GM10266 (cell line): ENCODE measurements around the gene HTR1B.

Experiments
- DNase-seq: peaks from one replicate; pipeline ENCODE4 v3.0.0; 2012; ENCODE audit errors: extremely low spot score
- TF ChIP-seq, protein P1 (sequence below): IDR thresholded peaks from 2 replicates; pipeline ENCODE4 v1.5.1; 2012; ENCODE audit warnings: mild to moderate bottlenecking, low read depth; ENCODE audit not compliant: control insufficient read depth, insufficient read depth; ENCODE audit errors: missing control alignments

The HTR1B gene

DNA sequence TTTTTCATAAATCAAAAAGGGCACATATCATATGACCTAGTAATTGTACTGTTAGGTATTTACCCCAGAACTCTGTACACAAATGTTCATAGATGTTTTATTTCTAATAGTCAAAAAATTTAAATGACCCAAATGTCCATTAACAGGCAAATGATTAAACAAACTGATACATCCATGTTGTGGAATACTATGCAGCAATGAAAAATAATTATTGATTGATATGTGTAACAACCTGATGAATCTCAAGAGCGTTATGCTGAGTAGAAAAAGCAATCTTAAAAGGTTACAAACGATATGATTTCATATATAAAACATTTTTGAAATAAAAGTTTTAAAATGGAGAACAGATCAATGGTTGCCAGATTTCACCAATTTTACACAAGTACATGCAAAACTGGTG is 18.1 kb downstream of the HTR1B start:
- TF ChIP-seq, protein P1, sequence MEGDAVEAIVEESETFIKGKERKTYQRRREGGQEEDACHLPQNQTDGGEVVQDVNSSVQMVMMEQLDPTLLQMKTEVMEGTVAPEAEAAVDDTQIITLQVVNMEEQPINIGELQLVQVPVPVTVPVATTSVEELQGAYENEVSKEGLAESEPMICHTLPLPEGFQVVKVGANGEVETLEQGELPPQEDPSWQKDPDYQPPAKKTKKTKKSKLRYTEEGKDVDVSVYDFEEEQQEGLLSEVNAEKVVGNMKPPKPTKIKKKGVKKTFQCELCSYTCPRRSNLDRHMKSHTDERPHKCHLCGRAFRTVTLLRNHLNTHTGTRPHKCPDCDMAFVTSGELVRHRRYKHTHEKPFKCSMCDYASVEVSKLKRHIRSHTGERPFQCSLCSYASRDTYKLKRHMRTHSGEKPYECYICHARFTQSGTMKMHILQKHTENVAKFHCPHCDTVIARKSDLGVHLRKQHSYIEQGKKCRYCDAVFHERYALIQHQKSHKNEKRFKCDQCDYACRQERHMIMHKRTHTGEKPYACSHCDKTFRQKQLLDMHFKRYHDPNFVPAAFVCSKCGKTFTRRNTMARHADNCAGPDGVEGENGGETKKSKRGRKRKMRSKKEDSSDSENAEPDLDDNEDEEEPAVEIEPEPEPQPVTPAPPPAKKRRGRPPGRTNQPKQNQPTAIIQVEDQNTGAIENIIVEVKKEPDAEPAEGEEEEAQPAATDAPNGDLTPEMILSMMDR: no peak
- DNase-seq: no peak

DNA sequence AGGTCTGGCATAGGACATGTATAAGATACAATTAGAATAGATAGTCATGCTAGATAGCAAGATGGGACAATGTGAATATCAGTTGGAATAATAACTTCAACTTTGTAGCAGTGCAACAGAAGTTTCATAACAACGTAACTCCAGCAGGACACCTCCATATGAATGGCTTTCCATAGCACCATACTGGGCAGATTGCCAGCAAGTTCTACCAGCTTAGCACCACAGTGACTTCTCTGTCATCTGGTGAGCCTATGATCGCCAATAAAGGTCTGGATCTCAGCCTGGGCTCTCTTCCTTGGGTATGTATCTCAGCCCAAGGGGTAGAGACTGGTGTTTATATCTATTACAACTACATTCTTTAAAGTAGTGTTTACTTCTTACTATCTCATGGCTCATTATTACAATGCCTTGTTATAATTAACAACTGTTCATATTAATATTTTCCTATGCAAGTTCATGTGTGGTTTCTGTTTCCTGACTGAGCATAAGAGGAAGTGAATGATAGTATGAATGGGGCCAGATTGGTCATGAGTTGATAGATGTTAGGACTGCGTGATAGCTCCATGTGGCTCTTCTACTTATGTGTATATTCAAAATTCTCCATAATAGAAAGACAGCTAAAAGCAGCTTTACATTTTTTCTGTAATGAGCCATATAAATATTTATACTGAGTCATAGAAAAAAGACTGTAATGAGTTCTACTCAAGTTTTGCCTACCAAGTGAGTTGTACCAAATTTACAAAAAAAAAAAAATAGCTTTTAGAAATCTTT is 22.9 kb downstream of the HTR1B start:
- no peak for DNase-seq
- TF ChIP-seq, protein P1: no peak

DNA sequence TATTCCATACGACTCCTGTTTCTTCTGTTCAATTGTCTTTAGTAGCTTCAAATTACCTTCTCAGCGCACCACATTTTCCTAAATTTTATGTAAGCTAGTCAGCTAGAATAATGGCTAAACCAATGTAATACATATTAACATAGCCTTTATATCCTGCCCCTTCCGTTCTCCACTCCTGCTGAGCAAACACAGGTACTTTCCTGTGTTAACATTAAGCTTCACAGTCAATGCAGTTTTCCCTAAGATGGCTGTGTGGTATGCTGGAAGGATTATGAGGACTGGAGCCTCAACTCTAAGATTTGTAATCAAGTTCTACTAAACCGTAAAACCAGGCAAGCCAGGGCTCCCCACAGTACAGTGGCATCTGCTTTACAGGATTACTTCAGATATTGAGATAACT is 29.4 kb downstream of the HTR1B start:
- TF ChIP-seq, protein P1: no peak
- no peak for DNase-seq

DNA sequence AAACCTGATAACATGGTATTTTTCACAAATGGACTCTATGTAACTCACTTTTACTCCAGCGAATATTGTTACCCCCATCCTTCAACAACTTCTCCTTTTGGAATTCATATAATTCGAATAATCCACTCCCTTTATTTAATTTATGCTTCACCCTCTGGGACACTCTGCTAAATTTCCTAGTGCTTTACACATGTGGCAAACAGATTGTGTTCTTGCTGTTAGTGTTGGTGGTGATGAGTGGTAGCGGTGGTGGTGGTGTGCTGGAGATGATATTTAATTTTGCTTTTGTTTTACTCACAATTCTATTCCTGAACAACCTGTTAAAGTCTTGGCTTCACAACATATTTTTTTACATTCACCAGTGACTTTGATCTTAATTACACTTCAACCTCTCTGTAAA is 32.8 kb downstream of the HTR1B start:
- DNase-seq: no peak
- TF ChIP-seq, protein P1: no peak

DNA sequence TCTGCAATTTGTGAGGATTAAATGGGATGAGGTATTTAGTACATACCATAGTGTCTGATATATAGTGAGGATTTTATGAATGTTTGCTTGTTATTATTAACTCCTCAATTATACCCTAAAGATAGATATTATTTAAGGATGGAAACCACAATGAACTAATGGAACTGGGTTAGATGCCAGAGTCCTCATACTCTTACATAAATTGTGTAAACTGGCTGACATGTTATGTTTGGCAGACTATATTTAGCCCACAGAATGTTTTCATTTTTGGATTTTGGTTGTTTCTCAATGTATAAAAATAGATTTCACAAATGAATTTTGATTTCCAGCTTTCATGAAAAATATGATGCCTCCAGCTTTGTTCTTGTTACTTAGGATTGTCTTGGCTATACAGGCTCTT is 37.6 kb downstream of the HTR1B start:
- TF ChIP-seq, protein P1: no peak
- no peak for DNase-seq

DNA sequence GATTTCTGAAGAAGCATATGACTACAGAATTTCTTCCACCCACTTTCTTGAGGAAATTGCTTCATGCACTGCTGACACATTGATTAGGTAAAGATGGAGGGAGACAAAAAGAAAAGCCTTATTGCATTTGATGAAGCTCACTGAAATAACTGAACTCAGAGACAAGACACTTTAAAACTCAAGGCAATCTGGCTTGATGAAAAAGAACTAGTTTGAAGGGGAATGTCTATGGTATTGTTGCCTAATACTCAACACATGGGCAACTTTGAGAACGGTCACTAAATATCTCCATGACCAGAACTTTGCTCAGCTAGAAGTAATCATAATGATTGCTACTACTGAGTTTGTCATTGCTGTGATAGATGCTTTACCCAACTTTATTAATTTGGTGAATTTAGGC is 38.1 kb downstream of the HTR1B start:
- TF ChIP-seq, protein P1: no peak
- DNase-seq: no peak

DNA sequence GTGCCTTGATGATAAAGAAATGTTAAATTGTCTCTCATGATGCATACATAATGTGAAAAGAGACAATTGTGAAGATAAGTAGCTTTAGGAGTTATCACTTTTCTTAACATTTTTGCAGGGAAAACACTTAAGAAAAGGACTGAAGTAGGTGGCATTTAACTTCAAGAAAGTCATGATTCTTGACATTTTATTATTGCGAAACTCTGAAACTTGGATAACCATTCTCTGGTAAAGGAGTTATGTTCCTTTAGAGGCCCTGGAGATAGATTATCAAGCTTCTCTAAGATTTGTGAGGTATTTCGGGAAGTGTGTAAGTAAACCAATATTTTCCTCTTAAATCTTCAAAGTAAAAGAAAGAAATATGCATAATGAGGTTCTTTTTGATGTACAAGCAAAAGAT is 38.5 kb downstream of the HTR1B start:
- TF ChIP-seq, protein P1: no peak
- no peak for DNase-seq
